GM12873 (cell line): ENCODE results near the gene THAP6.

ENCODE experiments used
- TF ChIP-seq, protein P1 (sequence below): IDR thresholded peaks from 2 replicates; pipeline ENCODE4 v1.5.1; 2012; ENCODE audit warnings: low read depth, mild to moderate bottlenecking, moderate library complexity, low read length, control low read depth; ENCODE audit not compliant: insufficient read depth; ENCODE audit errors: missing control alignments

The THAP6 gene

DNA sequence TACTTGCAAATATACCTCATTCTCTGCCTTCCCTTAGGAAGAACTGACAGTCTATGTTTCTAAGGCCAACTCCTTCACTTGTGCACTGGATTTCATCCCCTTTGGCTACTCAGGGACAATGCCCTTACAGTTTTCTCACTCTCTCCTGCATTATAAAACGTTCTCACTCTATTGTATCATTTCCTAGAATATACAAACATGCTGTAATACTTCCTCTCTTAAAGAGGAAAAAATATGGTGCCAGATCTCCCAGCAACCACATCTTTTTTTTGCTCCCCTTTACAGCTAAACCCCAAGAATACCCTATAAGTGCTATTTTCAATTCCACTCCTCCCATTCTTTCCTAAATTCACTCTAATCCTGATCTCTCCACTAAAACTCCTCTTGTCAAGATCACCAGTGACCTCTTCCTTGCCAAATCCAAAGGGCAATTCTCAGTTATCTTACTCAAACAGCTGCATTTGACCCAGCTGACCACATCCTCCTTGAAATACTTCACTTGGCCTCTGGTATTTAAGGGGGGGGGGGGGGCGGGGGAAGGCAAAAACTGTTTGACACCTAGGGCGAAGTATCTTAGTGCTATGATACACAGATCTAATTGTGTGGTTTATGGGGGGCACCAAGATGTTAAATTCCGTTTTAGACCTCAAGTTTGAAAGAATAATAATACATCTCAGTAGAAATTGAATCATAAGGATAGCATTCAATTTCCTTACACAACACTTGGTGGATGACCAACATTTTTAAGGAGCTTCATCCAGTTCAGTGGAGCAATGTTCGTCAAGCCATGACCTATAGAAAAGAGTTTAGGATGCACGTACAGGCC lies 1.7 kb upstream of the THAP6 start:
- TF ChIP-seq, protein P1, sequence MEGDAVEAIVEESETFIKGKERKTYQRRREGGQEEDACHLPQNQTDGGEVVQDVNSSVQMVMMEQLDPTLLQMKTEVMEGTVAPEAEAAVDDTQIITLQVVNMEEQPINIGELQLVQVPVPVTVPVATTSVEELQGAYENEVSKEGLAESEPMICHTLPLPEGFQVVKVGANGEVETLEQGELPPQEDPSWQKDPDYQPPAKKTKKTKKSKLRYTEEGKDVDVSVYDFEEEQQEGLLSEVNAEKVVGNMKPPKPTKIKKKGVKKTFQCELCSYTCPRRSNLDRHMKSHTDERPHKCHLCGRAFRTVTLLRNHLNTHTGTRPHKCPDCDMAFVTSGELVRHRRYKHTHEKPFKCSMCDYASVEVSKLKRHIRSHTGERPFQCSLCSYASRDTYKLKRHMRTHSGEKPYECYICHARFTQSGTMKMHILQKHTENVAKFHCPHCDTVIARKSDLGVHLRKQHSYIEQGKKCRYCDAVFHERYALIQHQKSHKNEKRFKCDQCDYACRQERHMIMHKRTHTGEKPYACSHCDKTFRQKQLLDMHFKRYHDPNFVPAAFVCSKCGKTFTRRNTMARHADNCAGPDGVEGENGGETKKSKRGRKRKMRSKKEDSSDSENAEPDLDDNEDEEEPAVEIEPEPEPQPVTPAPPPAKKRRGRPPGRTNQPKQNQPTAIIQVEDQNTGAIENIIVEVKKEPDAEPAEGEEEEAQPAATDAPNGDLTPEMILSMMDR: no peak

DNA sequence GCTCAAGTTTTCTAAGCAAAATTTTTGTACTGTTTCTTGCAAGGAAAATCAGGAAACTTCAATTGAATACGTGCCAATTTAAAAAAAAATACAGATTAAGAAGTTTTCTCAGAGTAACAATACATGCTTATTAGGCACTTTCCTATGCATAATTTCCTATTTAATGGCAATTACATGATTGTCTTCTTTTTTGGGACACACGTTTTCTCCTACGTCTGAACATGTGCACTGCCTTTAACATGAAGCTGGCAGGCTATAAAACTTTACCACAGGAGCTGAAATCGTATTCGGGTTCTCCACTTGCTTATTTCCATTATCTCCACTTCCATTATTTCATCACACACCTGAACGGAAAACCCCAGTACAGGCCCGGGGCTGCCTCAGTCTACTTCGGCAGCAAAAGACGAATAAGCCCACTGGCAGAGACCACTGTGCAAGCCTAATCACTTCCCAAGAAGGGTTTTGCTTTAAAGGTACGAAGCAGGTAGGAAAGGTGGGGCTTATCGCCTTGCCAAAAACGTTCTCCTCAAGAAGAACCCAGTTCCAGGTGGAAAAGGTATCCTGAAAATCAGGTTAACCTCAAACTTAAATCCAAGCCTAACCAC lies 645 bp upstream of the THAP6 start:
- TF ChIP-seq, protein P1: no peak

GRCh38 chr4:75514949-75515612 lies 808 bp downstream of the THAP6 start:
- TF ChIP-seq, protein P1: no peak

DNA sequence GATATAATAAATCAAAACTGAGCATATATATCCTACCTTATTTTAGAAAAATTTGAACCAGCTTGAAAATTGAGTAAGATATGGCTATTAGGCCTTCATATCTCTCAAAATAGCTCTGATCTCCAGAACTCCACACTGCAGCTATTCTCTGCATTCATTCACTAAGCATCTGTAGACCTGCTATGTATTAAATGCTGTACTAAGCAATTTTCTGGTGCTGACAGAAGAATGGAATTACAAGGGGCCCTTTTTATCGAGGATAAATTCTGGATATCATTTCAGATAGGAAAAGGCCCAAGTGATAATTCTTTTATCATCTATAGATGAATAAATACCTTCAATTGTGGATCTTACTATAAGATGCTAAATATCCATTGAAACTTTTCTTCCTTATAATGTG lies 1.9 kb downstream of the THAP6 start:
- TF ChIP-seq, protein P1: no peak

DNA sequence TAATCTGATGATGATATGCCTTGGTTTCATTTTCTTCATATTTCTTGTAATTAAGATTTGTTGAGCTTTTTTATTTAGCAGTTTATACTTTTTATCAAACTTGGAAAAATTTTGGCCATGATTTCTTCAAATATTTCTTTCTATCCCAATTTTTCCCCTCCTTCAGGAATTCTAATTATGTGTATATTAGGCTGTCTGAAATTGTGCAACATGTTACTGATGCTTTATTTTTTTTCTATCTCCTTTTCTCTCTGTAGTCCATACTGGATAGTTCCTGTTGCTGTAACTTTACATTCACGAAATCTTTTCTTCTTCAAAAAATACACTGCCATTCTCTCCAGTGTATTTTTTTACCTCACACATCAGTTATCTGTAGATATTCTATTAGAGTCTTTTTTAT lies 10.8 kb downstream of the THAP6 start:
- TF ChIP-seq, protein P1: no peak

DNA sequence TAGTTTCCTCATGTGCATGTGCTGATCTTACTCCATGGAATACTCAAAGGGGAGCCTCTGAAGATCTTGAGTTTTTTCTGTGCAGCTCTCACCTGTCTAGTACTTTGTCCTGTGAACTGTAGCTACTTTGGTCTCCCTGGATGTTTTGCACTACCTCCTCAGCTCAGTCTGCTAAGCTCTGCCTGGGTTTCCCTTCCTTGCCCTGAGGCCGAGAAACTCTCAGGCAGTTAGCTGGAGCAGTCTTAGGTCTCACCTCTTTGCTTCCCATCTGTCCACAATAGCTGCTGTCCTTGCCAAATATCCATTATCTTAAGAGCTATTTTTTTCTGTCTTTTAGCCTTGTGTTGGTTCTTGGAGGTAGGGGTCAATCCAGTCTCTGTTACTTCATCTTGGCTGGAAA lies 11.6 kb downstream of the THAP6 start:
- TF ChIP-seq, protein P1: no peak

DNA sequence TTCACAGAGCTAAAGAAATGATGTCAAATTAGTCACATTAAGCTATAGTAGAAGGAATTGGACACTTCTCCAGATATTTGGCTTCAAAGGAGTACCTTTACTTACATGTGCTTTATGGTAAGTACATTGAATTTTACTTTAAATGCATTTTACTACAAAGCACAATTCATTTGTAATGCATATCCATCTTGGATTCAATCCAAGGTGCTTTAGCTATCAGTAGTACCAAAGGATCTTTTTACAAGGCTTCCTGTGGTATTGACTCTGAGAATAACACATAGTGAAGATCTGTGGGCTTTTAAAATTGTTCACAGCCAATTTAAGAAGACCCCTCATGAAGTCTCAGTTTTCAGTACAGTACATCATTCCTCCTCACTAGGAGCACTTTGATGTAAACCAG lies 13.2 kb downstream of the THAP6 start:
- TF ChIP-seq, protein P1: no peak
